Osteoblast (primary cell): ENCODE results near the gene UPB1. TPM values are rescaled to one million over a fixed set of nuclear protein-coding genes. Genes with fewer than 3 reads are reported as not detected.

ENCODE experiments used
- DNase-seq: peaks from one replicate; pipeline ENCODE4 v3.0.0; 2011; ENCODE audit warnings: low spot score, mixed read lengths; ENCODE audit not compliant: insufficient read length; ENCODE audit errors: missing footprints
- H2AFZ ChIP-seq: 2 replicates; pipeline ENCODE4 v1.6.0; 2011; ENCODE audit warnings: mild to moderate bottlenecking, low read length
- H3K27ac ChIP-seq: 2 replicates; pipeline ENCODE4 v1.5.1; 2011; ENCODE audit warnings: mild to moderate bottlenecking, low read depth, low read length, moderate library complexity
- H3K27me3 ChIP-seq: 2 replicates; pipeline ENCODE4 v1.6.0; 2012; ENCODE audit warnings: mild to moderate bottlenecking, control low read depth, inconsistent platforms, low read length, moderate library complexity; ENCODE audit not compliant: insufficient read depth
- H3K36me3 ChIP-seq: 2 replicates; pipeline ENCODE4 v1.5.1; 2011; ENCODE audit warnings: mild to moderate bottlenecking, low read length, control low read depth, moderate library complexity; ENCODE audit not compliant: insufficient read depth
- H3K4me1 ChIP-seq: 2 replicates; pipeline ENCODE4 v1.5.1; 2011; ENCODE audit warnings: mild to moderate bottlenecking, low read length, control low read depth, moderate library complexity; ENCODE audit not compliant: insufficient read depth
- H3K4me2 ChIP-seq: 2 replicates; pipeline ENCODE4 v1.6.0; 2011; ENCODE audit warnings: mild to moderate bottlenecking, low read length; ENCODE audit not compliant: insufficient read depth
- H3K4me3 ChIP-seq: fragments of 200-600 bp; sonication (generic); 3 replicates; pipeline ENCODE4 v1.5.1; 2012; ENCODE audit warnings: mild to moderate bottlenecking, low read length, inconsistent platforms; ENCODE audit not compliant: insufficient read depth
- H3K79me2 ChIP-seq: 2 replicates; pipeline ENCODE4 v1.6.0; 2012; ENCODE audit warnings: mild to moderate bottlenecking, low read length, control low read depth, inconsistent platforms; ENCODE audit not compliant: insufficient read depth
- H3K9me3 ChIP-seq: 2 replicates; pipeline ENCODE4 v1.5.1; 2011; ENCODE audit warnings: low read depth, low read length, control low read depth
- H4K20me1 ChIP-seq: 2 replicates; pipeline ENCODE4 v1.6.0; 2012; ENCODE audit warnings: mild to moderate bottlenecking, low read length, control low read depth; ENCODE audit not compliant: insufficient read depth
- CTCF ChIP-seq: IDR thresholded peaks from 2 replicates; pipeline ENCODE4 v1.5.1; 2011; ENCODE audit warnings: mild to moderate bottlenecking, low read depth, low read length, moderate library complexity; ENCODE audit errors: extremely low read depth
- total RNA-seq: library from RNA; depleted of rRNA; stranded (reverse); fragments of >200 nt; gene quantifications from 2 replicates; pipeline ENCODE4 v1.2.3, GENCODE V29; 2012

The UPB1 gene
- total RNA-seq, 1 donor, result under 0.01 TPM

GRCh38 chr22:24474649-24475255 lies 20.4 kb upstream of the UPB1 start:
- no peak overlapping the region for H3K4me3 ChIP-seq
- peak overlapping the region; percentile 89 for H3K27ac ChIP-seq
- H3K79me2 ChIP-seq, result no peaks in the 10 kb centered on the region
- H2AFZ ChIP-seq, result no peak overlapping the region
- peaks cover 32% of the 10 kb centered on the region for H3K4me1 ChIP-seq
- no peaks in the 10 kb centered on the region for H4K20me1 ChIP-seq
- DNase-seq, result no peak
- H3K4me2 ChIP-seq, result no peak overlapping the region
- H3K27me3 ChIP-seq, result no peaks in the 10 kb centered on the region
- H3K9me3 ChIP-seq, result no peaks in the 10 kb centered on the region
- TF ChIP-seq CTCF, result no peak
- H3K36me3 ChIP-seq, result no peaks in the 10 kb centered on the region

DNA sequence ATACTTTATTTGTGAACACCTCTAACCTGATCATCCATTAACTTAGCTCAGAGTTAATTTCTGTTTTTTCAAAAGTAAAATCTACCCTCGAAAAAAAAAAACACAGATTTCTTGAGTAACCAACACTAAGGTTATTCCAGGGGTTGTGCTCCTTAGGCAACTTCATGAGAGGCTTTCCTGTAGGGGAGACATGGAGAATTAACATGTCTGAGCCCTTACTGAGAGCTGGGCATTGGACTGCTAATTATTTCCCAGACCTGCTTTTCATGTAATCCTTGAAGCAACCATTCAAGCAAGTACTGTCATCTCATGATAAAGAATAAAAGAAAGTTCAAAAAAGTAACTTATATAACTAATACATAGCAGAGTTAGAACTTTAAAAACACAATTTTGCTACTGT lies 13.5 kb upstream of the UPB1 start:
- Histone ChIP-seq H3K79me2 (no peaks in the 10 kb centered on the region), H2AFZ (no peak overlapping the region), H4K20me1 (no peaks in the 10 kb centered on the region), H3K4me2 (no peak overlapping the region), H3K4me3 (no peak overlapping the region), H3K4me1 (peaks cover 25% of the 10 kb centered on the region), H3K9me3 (no peaks in the 10 kb centered on the region), H3K27me3 (no peaks in the 10 kb centered on the region), H3K27ac (no peak overlapping the region), H3K36me3 (no peaks in the 10 kb centered on the region)
- DNase-seq, result no peak
- TF ChIP-seq CTCF, result no peak

DNA sequence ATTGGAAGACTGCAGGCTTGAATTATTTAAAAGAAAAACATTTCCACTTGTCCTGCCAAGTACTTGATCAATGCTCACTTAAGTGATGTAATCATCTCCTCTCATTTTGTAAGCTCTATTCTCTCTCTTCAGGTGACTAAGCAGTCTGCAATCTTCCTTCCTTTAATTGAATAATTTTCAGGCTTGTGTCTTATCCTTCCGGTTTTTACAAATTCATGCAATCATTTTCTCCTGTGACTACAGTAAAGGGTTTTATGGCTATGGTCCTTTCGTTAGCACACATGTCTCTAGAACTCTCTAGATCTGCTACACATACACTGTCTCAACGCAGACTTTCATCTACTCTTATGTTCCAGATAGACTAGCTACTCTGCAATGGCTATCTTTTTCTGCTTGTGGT lies 12.6 kb upstream of the UPB1 start:
- no peaks in the 10 kb centered on the region for H3K27me3 ChIP-seq
- H3K79me2 ChIP-seq, result no peaks in the 10 kb centered on the region
- peak overlapping the region; percentile 48 for H3K4me2 ChIP-seq
- TF ChIP-seq CTCF, result no peak
- H3K4me1 ChIP-seq, result peaks cover 31% of the 10 kb centered on the region
- H3K27ac ChIP-seq, result no peak overlapping the region
- H3K4me3 ChIP-seq, result no peak overlapping the region
- DNase-seq, result no peak
- H2AFZ ChIP-seq, result no peak overlapping the region
- H3K36me3 ChIP-seq, result no peaks in the 10 kb centered on the region
- no peaks in the 10 kb centered on the region for H4K20me1 ChIP-seq
- no peaks in the 10 kb centered on the region for H3K9me3 ChIP-seq

DNA sequence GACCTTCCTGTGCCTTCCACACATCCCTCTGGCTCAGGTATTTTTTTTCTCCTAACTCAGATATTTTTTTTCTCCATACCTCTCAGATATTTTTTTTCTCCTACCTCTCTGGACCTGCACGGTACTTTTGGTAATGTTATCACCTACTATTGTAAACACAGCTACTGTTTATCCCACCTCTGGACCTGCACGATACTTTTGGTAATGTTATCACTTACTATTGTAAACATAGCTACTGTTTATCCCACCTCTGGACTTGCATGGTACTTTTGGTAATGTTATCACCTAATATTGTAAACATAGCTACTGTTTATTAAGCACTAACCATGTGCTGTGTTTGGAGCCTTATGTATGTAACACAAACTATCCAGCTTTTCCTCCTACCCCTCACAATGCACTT lies 12.1 kb upstream of the UPB1 start:
- no peaks in the 10 kb centered on the region for H3K27me3 ChIP-seq
- no peak overlapping the region for H3K4me3 ChIP-seq
- H3K79me2 ChIP-seq, result no peaks in the 10 kb centered on the region
- no peaks in the 10 kb centered on the region for H3K36me3 ChIP-seq
- H3K4me1 ChIP-seq, result peaks cover 31% of the 10 kb centered on the region
- no peaks in the 10 kb centered on the region for H3K9me3 ChIP-seq
- no peak overlapping the region for H3K27ac ChIP-seq
- no peak overlapping the region for H2AFZ ChIP-seq
- no peak for TF ChIP-seq CTCF
- H3K4me2 ChIP-seq, result peak overlapping the region; percentile 48
- H4K20me1 ChIP-seq, result no peaks in the 10 kb centered on the region
- DNase-seq, result no peak
